Endothelial cell of umbilical vein (primary cell): Measurements from ENCODE around the gene ZNF724. TPM values are rescaled to one million over a fixed set of nuclear protein-coding genes. Genes with fewer than 3 reads are reported as not detected.

Source experiments
- BruUV-seq: library from RNA; stranded (reverse); fragments of 400-500 nt; replicated peaks from 2 replicates; lab custom pipeline; 2021; lab: Mats Ljungman, UMichigan
- CTCF ChIA-PET: fragments of 300-600, 350-600 bp; sonication (Branson Sonifier 250); formaldehyde crosslinking; loops from one replicate; lab custom pipeline; 2021; ENCODE audit warnings: antibody characterized with exemption, inconsistent platforms; lab: Charles Lee
- POLR2A ChIA-PET: fragments of 300-600, 350-600 bp; sonication (Branson Sonifier 250); formaldehyde crosslinking; loops from one replicate; lab custom pipeline; 2021; ENCODE audit warnings: antibody characterized with exemption, inconsistent platforms; lab: Charles Lee
- DNase-seq: peaks from one replicate; pipeline ENCODE4 v3.0.0-alpha.2; 2011; ENCODE audit warnings: low read depth, low spot score
- FAIRE-seq: peaks from 2 replicates; lab custom pipeline; 2011; peaks lifted over from hg19 to GRCh38; lab: Jason Lieb, UNC
- H2AFZ ChIP-seq: 2 replicates; pipeline ENCODE4 v1.6.0; 2012; ENCODE audit warnings: low read depth, low read length, control low read depth, inconsistent platforms
- H3K27ac ChIP-seq: 2 replicates; pipeline ENCODE4 v1.5.1; 2011; ENCODE audit warnings: low read depth, mild to moderate bottlenecking, control low read depth, low read length, moderate library complexity; ENCODE audit not compliant: insufficient read depth
- H3K27me3 ChIP-seq, 2 experiments: 2 replicates each; pipeline versions ENCODE4 v1.6.0 to v1.6.1; 2011; ENCODE audit warnings: low read length in 2 of 2, mixed read lengths in 1 of 2; ENCODE audit not compliant: control insufficient read depth in 2 of 2, insufficient read depth in 2 of 2
- H3K36me3 ChIP-seq, 2 experiments: 2 replicates in 1 of 2; 3 replicates in 1 of 2; pipeline ENCODE4 v1.5.1; 2011; ENCODE audit warnings: low read length in 2 of 2, mild to moderate bottlenecking in 1 of 2, moderate library complexity in 1 of 2; ENCODE audit not compliant: control insufficient read depth in 2 of 2, insufficient read depth in 2 of 2; ENCODE audit errors: extremely low read depth in 1 of 2
- H3K4me1 ChIP-seq: 3 replicates; pipeline ENCODE4 v1.5.1; 2011; ENCODE audit warnings: mild to moderate bottlenecking, low read length; ENCODE audit not compliant: control insufficient read depth, insufficient read depth; ENCODE audit errors: extremely low read depth
- H3K4me2 ChIP-seq: 2 replicates; pipeline ENCODE4 v1.6.1; 2011; ENCODE audit warnings: low read length, control low read depth, mixed read lengths; ENCODE audit not compliant: insufficient read depth
- H3K4me3 ChIP-seq, 3 experiments: fragments of 200-600 bp in 1 of 3; sonication (generic), shearing (Covaris generic) in 1 of 3; replicated peaks in 1 of 3; 2 replicates each; pipeline ENCODE4 v1.5.1; 2011 to 2016; ENCODE audit warnings: control low read depth in 3 of 3, low read length in 3 of 3, mild to moderate bottlenecking in 2 of 3, inconsistent platforms in 1 of 3, low read depth in 1 of 3, moderate library complexity in 1 of 3; ENCODE audit not compliant: insufficient read depth in 1 of 3
- H3K79me2 ChIP-seq: 2 replicates; pipeline ENCODE4 v1.6.0; 2012; ENCODE audit warnings: low read length, inconsistent platforms; ENCODE audit not compliant: control insufficient read depth, insufficient read depth
- H3K9ac ChIP-seq: replicated peaks from 2 replicates; pipeline ENCODE3; 2011; ENCODE audit warnings: low read length, control low read depth; ENCODE audit not compliant: insufficient read depth; ENCODE audit errors: extremely low read depth
- H3K9me1 ChIP-seq: replicated peaks from 3 replicates; pipeline ENCODE4 v1.6.0; 2011; ENCODE audit warnings: mild to moderate bottlenecking, low read length; ENCODE audit not compliant: control insufficient read depth, insufficient read depth; ENCODE audit errors: extremely low read depth
- H3K9me3 ChIP-seq: replicated peaks from 2 replicates; pipeline ENCODE4 v1.5.1; 2012; ENCODE audit warnings: low read length, inconsistent platforms; ENCODE audit not compliant: control insufficient read depth, insufficient read depth
- H4K20me1 ChIP-seq: replicated peaks from 2 replicates; pipeline ENCODE3; 2011; ENCODE audit warnings: mild to moderate bottlenecking, low read length; ENCODE audit not compliant: control insufficient read depth, insufficient read depth; ENCODE audit errors: extremely low read depth
- EZH2 ChIP-seq: IDR thresholded peaks from 2 replicates; pipeline ENCODE4 v1.6.1; 2012; ENCODE audit warnings: borderline replicate concordance, low read depth, mild to moderate bottlenecking, moderate library complexity, low read length, inconsistent platforms; ENCODE audit not compliant: severe bottlenecking
- FOS ChIP-seq: IDR thresholded peaks from 2 replicates; pipeline ENCODE4 v1.6.1; 2011; ENCODE audit warnings: mild to moderate bottlenecking, low read length, moderate library complexity, borderline replicate concordance; ENCODE audit not compliant: insufficient read depth
- GATA2 ChIP-seq: IDR thresholded peaks from 2 replicates; pipeline ENCODE4 v1.7.0; 2011; ENCODE audit warnings: low read depth, mild to moderate bottlenecking, moderate library complexity, mixed read lengths, low read length; ENCODE audit not compliant: insufficient read length, insufficient read depth
- JUN ChIP-seq: IDR thresholded peaks from 2 replicates; pipeline ENCODE4 v1.6.1; 2011; ENCODE audit warnings: borderline replicate concordance, low read depth; ENCODE audit not compliant: insufficient read length, insufficient read depth
- MYC ChIP-seq: IDR thresholded peaks from one replicate; pipeline ENCODE4 v1.6.1; 2011; ENCODE audit warnings: mild to moderate bottlenecking, low read depth, low read length
- POLR2A ChIP-seq: IDR thresholded peaks from 2 replicates; pipeline ENCODE4 v1.6.1; 2012; ENCODE audit warnings: low read depth, mild to moderate bottlenecking, control low read depth, low read length
- POLR2AphosphoS5 ChIP-seq: IDR thresholded peaks from 2 replicates; pipeline ENCODE4 v1.6.1; 2012; ENCODE audit warnings: low read depth, mild to moderate bottlenecking, control low read depth, low read length, moderate library complexity; ENCODE audit not compliant: insufficient read depth
- dilution Hi-C: fragments of 300-500 bp; cut with MboI; formaldehyde crosslinking; loops from one replicate; pipeline ENCODE4 v1.15.0; 2019; ENCODE audit warnings: low sequenced_read_pairs; ENCODE audit not compliant: extremely low pct_ligation_motif_present
- intact Hi-C: fragments of 100-400 bp; cut with micrococcal nuclease; formaldehyde crosslinking; loops from one replicate; pipeline ENCODE4 v1.10.0; 2022
- polyA plus RNA-seq, 4 experiments: library from polyadenylated mRNA; depleted of rRNA in 3 of 4; stranded (reverse) in 3 of 4; unstranded in 1 of 4; fragments of >200 nt; gene quantifications; 2 replicates each; pipeline versions ENCODE4 v1.2.1 to v1.2.3, GENCODE V29; 2011 to 2012; ENCODE audit warnings: missing spikeins in 1 of 4
- total RNA-seq: library from RNA; stranded (reverse); gene quantifications from 2 replicates; pipeline ENCODE4 v1.2.3, GENCODE V29; 2021
- TF ChIP-seq, protein P1 (sequence below): IDR thresholded peaks from 2 replicates; pipeline ENCODE4 v1.6.1; 2011; ENCODE audit not compliant: insufficient read depth, insufficient read length
- TF ChIP-seq, protein P2 (sequence below), 2 donors: IDR thresholded peaks; 1 replicate in 1 of 2; 2 replicates in 1 of 2; pipeline ENCODE4 v1.5.1; 2011; ENCODE audit warnings: low read length in 2 of 2, mild to moderate bottlenecking in 2 of 2, moderate library complexity in 2 of 2, control low read depth in 1 of 2, inconsistent platforms in 1 of 2, low read depth in 1 of 2; ENCODE audit not compliant: insufficient read depth in 1 of 2; ENCODE audit errors: extremely low read depth in 1 of 2

Gene ZNF724
- total and polyA plus RNA-seq, 2 donors (not counting 3 experiments of a cell fraction or from before 2014, with no cell fraction given): 0.77 to 6.0 TPM

DNA sequence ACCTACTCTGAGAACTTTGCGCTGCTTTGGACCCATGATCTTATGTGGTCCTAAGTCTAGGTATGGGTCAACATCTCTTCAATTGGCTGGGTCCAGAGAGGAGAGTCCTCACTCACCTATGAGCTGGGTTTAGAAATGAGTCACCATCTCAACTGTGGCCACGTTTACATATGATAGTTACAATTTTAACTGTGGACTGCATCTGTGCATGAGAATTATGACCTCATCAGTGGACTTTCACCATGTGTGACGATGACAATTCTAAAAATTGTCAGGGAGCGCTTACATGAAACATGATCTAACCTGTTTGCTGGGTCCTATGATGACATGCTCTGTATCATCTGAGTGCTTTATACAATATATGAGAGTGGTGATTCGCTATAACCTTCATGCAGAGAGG, 12.7 kb upstream of the ZNF724 start:
- BruUV-seq: no TSS peak
- no peaks in the 10 kb centered on the region for H3K79me2 ChIP-seq
- dilution Hi-C loops (no loop called here), intact Hi-C loops (no loop called here)
- no peaks in the 10 kb centered on the region for H3K9me1 ChIP-seq
- no peak overlapping the region for H3K27ac ChIP-seq
- H3K36me3 ChIP-seq: peaks cover 0 to 4% of the 10 kb centered on the region in 2 experiments
- ChIA-PET CTCF (no interaction called here), POLR2A (no interaction called here)
- no peak overlapping the region for H3K4me2 ChIP-seq
- H4K20me1 ChIP-seq: no peaks in the 10 kb centered on the region
- no peak overlapping the region for H2AFZ ChIP-seq
- no peaks in the 10 kb centered on the region for H3K4me1 ChIP-seq
- no peak overlapping the region for H3K4me3 ChIP-seq
- no peaks in the 10 kb centered on the region for H3K9me3 ChIP-seq
- no peak overlapping the region for H3K9ac ChIP-seq
- no peak for TF ChIP-seq GATA2
- TF ChIP-seq POLR2AphosphoS5: no peak
- TF ChIP-seq, protein P1, sequence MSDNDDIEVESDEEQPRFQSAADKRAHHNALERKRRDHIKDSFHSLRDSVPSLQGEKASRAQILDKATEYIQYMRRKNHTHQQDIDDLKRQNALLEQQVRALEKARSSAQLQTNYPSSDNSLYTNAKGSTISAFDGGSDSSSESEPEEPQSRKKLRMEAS: no peak
- no peak for FAIRE-seq
- DNase-seq: no peak
- no peaks in the 10 kb centered on the region for H3K27me3 ChIP-seq

DNA sequence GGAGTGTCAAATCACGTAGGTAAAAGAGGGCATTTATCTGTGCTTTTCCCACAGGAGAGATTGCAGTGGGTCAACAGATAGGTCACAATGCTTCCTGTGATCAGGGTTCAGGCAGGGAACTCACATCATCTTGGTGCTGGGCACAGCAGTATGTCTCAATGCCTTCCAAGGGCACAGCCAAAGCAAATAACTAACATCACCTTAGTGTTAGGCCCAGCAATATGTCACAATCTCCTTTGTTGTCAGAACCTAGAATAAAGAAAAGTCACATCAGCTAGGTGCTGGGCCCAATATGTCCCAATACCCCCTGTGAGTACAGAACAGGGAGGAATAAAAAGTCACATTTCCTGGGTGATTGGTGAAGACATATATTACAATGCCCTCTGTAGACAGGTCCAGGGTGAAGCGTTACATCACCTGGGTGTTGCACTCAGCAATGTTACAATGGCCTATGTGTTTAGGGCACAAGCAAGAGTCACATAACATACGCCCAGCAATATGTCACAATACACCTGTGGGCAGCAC, 11.4 kb upstream of the ZNF724 start:
- POLR2A ChIA-PET: no interaction called here
- H2AFZ ChIP-seq: no peak overlapping the region
- no peaks in the 10 kb centered on the region for H3K36me3 ChIP-seq
- no TSS peak for BruUV-seq
- H4K20me1 ChIP-seq: no peaks in the 10 kb centered on the region
- intact Hi-C loops (no loop called here), dilution Hi-C loops (no loop called here)
- H3K9ac ChIP-seq: no peak overlapping the region
- H3K79me2 ChIP-seq: no peaks in the 10 kb centered on the region
- no peaks in the 10 kb centered on the region for H3K9me1 ChIP-seq
- CTCF ChIA-PET: no interaction called here
- H3K4me2 ChIP-seq: no peak overlapping the region
- H3K4me3 ChIP-seq: no peak overlapping the region
- H3K9me3 ChIP-seq: no peaks in the 10 kb centered on the region
- no peaks in the 10 kb centered on the region for H3K27me3 ChIP-seq
- no peak overlapping the region for H3K27ac ChIP-seq
- DNase-seq: no peak
- no peak for FAIRE-seq
- H3K4me1 ChIP-seq: no peaks in the 10 kb centered on the region
- TF ChIP-seq, protein P2, sequence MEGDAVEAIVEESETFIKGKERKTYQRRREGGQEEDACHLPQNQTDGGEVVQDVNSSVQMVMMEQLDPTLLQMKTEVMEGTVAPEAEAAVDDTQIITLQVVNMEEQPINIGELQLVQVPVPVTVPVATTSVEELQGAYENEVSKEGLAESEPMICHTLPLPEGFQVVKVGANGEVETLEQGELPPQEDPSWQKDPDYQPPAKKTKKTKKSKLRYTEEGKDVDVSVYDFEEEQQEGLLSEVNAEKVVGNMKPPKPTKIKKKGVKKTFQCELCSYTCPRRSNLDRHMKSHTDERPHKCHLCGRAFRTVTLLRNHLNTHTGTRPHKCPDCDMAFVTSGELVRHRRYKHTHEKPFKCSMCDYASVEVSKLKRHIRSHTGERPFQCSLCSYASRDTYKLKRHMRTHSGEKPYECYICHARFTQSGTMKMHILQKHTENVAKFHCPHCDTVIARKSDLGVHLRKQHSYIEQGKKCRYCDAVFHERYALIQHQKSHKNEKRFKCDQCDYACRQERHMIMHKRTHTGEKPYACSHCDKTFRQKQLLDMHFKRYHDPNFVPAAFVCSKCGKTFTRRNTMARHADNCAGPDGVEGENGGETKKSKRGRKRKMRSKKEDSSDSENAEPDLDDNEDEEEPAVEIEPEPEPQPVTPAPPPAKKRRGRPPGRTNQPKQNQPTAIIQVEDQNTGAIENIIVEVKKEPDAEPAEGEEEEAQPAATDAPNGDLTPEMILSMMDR (IDR thresholded peaks at IDR 0.05; ENCODE audit: extremely low read depth in 1 of 2, insufficient read depth in 1 of 2, low read depth in 1 of 2, low read length in 2 of 2): no peak
- TF ChIP-seq POLR2A (no peak), GATA2 (no peak), MYC (no peak), POLR2AphosphoS5 (no peak), JUN (no peak), FOS (no peak), EZH2 (no peak)
- TF ChIP-seq, protein P1: no peak
